HG03457 (cell line): Measurements from ENCODE around the gene DMRTA2.

ENCODE experiments used
- ATAC-seq: cut with Tn5 transposase; IDR thresholded peaks from one replicate; pipeline ENCODE4 v1.9.1; 2021; ENCODE audit warnings: moderate number of reproducible peaks; ENCODE audit not compliant: unreplicated experiment

The DMRTA2 gene

GRCh38 chr1:50422946-50423669 lies at the start of gene DMRTA2:
Gene DMRTA2 (minus strand): TSS chr1:50423443. CDS start chr1:50421536, 1,907 bp downstream.
- no peak for ATAC-seq

- ATAC-seq: no peak
These were observed 48.7 kb upstream of the DMRTA2 start for GRCh38 chr1:50471967-50472366.

GRCh38 chr1:50462964-50463363 lies 39.7 kb upstream of the DMRTA2 start:
- no peak for ATAC-seq

- ATAC-seq: no peak
These were observed 35.3 kb upstream of the DMRTA2 start for GRCh38 chr1:50458507-50458906.

- no peak for ATAC-seq
These were observed 31.7 kb upstream of the DMRTA2 start for GRCh38 chr1:50454911-50455310.

DNA sequence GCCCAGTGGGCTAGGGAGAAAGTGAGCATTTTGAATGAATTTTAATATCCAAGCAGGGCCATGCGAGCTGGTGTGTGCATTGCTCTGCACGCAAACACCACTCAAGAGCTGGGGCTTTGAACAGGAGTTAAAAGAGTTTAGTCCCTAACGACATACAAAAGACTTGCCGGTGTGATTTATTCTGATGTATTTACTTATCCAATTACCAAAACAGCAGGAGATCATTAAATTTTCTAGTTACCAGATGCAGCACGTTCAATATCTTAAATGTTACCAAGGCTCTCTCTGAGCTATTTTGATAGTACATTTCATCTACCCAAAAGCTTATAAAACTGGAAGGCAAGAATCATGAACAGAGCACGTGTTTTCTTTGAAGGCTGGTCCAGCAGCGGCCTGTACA lies 30.0 kb upstream of the DMRTA2 start:
- ATAC-seq: no peak

DNA sequence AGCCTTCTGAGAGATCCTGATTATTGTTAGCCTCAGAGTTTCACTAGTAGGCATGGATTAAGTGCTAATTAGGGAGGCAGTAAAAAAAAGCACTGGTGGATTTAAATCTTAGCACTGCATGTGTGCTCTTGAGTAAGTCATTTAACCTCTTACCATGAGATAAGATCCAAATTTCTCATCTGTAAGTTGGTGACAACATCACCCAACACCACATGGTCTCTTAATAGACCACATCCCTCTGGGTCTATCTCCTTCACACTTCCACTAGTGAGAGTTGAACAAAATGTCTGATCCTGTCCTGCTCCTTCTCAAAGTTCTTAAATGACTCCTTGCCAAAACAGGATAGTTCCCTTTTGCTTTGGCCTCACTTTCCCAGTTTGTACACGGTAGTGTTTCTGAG lies 29.5 kb upstream of the DMRTA2 start:
- ATAC-seq: no peak

- no peak for ATAC-seq
These were observed 27.8 kb upstream of the DMRTA2 start for GRCh38 chr1:50450861-50451653.

DNA sequence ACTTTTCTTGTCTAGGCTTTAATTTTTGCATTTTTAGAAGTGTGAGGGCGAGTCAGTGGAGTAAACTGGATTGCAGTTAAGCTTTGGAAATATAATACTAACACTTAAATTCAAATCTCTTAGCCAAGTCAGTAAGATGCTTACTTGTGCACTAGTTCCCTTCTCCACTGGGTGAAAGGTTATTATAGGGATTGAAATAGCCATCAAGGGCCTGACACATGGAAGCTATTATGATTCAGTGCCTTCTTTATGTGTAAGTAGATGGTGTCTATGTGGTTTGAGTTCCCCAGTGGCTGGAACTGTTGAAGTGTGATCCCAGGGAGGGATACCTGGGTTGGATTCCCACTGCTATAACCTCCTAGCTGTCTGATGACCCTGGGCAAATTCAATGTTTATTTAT lies 24.7 kb upstream of the DMRTA2 start:
- no peak for ATAC-seq

GRCh38 chr1:50441183-50441582 lies 17.9 kb upstream of the DMRTA2 start:
- ATAC-seq: no peak

- no peak for ATAC-seq
These were observed 15.7 kb upstream of the DMRTA2 start for GRCh38 chr1:50438945-50439344.

DNA sequence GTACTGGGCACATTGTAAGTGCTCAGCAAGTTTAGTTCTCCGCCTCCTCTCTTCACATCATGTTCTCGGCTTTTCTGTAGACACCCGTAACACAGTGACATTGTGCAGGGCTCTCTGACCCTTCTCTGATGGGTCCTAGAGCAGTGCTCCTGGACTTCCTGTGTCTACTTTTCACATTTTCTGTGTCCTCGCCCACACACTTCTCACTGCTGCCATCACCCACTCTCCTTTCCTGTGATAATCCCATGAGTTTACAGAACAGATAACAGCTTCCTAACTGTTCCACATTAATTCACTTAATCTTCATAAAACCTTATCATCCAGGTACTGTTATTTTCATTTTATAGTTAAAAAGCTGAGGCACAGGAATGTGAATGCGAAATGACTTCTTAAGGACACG lies 13.2 kb upstream of the DMRTA2 start:
- no peak for ATAC-seq

GRCh38 chr1:50430010-50430405 lies 6.8 kb upstream of the DMRTA2 start:
- no peak for ATAC-seq

DNA sequence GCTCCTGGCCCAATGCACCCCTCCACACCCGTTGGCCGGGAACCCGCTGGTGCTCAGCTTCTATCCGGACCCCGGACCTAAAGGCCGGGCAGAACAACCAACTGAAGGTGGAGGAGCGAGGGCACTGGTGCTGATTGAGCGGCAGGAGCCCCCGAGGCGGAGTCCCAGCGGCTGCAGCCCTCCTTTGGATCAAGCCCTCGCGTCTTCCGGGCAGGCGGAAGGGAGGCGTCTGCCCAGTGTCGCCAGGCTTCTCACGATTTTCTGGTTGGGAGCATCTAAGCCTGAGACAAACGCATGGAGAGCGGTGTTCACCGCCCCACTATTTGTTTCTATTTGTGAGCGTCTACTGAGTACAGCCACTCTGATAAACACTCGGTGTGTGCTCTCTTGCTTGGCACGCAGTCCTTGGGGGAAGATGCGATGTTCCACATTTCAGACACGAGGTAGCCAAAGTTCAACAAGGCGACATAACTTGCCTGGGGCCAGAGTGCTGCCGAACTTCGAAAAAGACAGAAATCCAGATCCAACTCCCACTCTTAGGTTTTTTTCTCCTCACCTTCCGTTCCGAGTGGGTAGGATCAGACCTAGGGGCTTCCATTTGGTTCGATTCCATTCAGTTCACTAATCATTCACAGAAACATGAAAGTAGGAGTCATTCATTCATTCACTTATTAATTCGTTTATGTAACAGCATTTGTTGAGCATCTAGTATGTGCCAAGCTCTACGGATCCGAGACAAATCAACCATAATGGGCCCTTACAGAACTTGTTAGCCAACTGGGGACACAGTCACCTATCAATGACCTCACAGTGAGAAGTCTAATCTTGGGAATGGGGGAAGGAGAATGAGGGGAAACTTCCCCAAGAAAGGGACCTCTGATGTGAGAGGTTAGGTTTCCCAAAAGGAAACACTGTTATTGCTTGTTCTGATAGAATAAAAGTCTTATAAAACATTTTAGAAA lies 4.9 kb upstream of the DMRTA2 start:
- no peak for ATAC-seq

GRCh38 chr1:50427086-50427817 lies 4.0 kb upstream of the DMRTA2 start:
- ATAC-seq: no peak

- ATAC-seq: no peak
These were observed 3.5 kb upstream of the DMRTA2 start for GRCh38 chr1:50426702-50427085.

DNA sequence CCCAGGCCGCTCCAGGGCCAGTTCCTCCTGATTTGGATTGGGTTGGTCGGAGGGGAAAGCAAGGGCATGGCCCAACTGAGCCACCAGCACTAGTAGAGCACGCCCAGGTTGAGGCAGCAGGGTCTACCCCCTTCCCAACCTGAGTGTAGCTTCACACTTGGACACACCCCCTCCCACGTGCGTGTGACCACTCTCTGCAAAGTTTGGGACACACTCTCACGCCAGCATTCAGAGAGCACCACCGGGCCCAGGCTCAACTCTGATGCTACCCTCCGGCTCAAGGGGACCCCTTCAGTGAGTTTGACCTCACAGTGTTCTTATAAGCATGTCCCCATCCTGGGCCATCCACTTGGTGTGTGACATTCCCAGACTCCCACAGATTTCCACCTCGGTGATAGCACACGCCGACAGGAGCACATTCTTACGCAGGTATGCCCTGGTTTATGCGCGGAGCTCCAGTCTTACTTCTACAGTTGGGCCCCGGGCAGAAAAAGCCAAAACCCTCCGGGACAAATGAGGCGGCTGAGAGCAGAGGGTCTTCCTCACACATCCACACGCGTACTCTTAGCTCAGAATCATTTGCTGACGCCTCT lies 3.0 kb upstream of the DMRTA2 start:
- ATAC-seq: no peak

- no peak for ATAC-seq
These were observed 2.3 kb upstream of the DMRTA2 start for GRCh38 chr1:50425376-50426107.

DNA sequence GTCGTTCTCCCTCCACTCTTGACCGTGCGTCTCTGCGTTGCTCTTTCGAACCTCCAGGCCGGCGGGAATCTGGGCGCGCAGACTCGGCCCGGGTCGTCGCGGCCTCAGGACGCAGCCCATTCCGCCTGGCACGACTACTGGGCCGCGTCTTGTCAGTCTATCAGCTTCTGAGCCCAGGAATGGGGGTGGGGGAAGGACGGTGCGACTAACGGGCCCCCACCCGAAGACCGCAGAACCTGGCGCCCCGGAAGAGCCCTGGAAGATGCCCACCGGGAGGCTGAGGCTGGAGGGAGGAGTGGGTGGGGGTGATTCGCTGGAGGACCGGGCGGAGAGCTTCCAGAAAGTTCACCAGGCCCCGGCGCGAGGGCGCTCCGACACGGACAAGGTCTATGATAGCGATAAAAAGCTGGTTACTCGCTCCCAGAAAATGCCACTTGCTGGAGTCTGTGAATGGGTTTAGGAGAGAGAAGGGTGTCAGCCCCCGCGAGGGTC lies 1.7 kb upstream of the DMRTA2 start:
- ATAC-seq: no peak
